Ascending aorta (tissue), 2 donors: ENCODE measurements around the gene MIA2. TPM values are rescaled to one million over a fixed set of nuclear protein-coding genes. Genes with fewer than 3 reads are reported as not detected.

Source experiments
- DNase-seq, 2 donors: peaks; one replicate each; pipeline ENCODE4 v3.0.0-alpha.2; 2019; ENCODE audit warnings: low spot score in 2 of 2
- H3K27ac ChIP-seq, 2 donors: fragments of 200-600 bp; sonication (generic); one replicate each; pipeline ENCODE4 v1.5.1; 2016 to 2017; ENCODE audit warnings: mild to moderate bottlenecking in 1 of 2
- H3K27me3 ChIP-seq: fragments of 200-600 bp; sonication (generic); one replicate; pipeline ENCODE4 v1.5.1; 2017
- H3K36me3 ChIP-seq, 2 donors: fragments of 200-600 bp; sonication (generic); one replicate each; pipeline ENCODE4 v1.5.1; 2016
- H3K4me1 ChIP-seq, 2 donors: fragments of 200-600 bp; sonication (generic); one replicate each; pipeline ENCODE4 v1.5.1; 2016 to 2017; ENCODE audit warnings: mild to moderate bottlenecking in 1 of 2
- H3K4me3 ChIP-seq, 2 donors: fragments of 200-600 bp; sonication (generic); one replicate each; pipeline ENCODE4 v1.5.1; 2016 to 2017; ENCODE audit warnings: mild to moderate bottlenecking in 1 of 2
- H3K9me3 ChIP-seq, 2 donors: fragments of 200-600 bp; sonication (generic); one replicate each; pipeline ENCODE4 v1.5.1; 2016
- intact Hi-C: fragments of 100-400 bp; cut with DNase I; formaldehyde crosslinking; loops from one replicate; pipeline ENCODE4 v1.15.1; 2023
- total RNA-seq: library from RNA; depleted of rRNA; stranded (reverse); fragments of >200 nt; gene quantifications from one replicate; pipeline ENCODE4 v1.1.0, GENCODE V29; 2016
- TF ChIP-seq, protein P1 (sequence below), 3 experiments: fragments of 200-600 bp in 2 of 3; fragments of 450-650 bp in 1 of 3; sonication (generic) in 2 of 3; IDR thresholded peaks; one replicate each; pipeline ENCODE4 v1.5.1; 2016 to 2019; ENCODE audit warnings: antibody characterized with exemption in 3 of 3, mild to moderate bottlenecking in 1 of 3, moderate library complexity in 1 of 3

Gene MIA2
- total RNA-seq, 1 donor from 2014 or later: 14.4 TPM

GRCh38 chr14:39416072-39416471 is 182.4 kb downstream of the MIA2 start:
- intact Hi-C loops: no loop called here
- no peak overlapping the region for H3K27ac ChIP-seq
- DNase-seq: no peak
- TF ChIP-seq, protein P1, sequence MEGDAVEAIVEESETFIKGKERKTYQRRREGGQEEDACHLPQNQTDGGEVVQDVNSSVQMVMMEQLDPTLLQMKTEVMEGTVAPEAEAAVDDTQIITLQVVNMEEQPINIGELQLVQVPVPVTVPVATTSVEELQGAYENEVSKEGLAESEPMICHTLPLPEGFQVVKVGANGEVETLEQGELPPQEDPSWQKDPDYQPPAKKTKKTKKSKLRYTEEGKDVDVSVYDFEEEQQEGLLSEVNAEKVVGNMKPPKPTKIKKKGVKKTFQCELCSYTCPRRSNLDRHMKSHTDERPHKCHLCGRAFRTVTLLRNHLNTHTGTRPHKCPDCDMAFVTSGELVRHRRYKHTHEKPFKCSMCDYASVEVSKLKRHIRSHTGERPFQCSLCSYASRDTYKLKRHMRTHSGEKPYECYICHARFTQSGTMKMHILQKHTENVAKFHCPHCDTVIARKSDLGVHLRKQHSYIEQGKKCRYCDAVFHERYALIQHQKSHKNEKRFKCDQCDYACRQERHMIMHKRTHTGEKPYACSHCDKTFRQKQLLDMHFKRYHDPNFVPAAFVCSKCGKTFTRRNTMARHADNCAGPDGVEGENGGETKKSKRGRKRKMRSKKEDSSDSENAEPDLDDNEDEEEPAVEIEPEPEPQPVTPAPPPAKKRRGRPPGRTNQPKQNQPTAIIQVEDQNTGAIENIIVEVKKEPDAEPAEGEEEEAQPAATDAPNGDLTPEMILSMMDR (IDR thresholded peaks at IDR 0.05): no peak
- H3K36me3 ChIP-seq: peaks cover 0 to 9% of the 10 kb centered on the region in 2 donors
- H3K27me3 ChIP-seq: no peaks in the 10 kb centered on the region
- H3K9me3 ChIP-seq: peaks cover 5 to 21% of the 10 kb centered on the region in 2 donors
- no peak overlapping the region for H3K4me3 ChIP-seq
- H3K4me1 ChIP-seq: no peaks in the 10 kb centered on the region

- intact Hi-C loops: no loop called here
- Histone ChIP-seq H3K27me3 (no peaks in the 10 kb centered on the region), H3K27ac (no peak overlapping the region)
Measured at GRCh38 chr14:39417014-39417413, 183.3 kb downstream of the MIA2 start.

DNA sequence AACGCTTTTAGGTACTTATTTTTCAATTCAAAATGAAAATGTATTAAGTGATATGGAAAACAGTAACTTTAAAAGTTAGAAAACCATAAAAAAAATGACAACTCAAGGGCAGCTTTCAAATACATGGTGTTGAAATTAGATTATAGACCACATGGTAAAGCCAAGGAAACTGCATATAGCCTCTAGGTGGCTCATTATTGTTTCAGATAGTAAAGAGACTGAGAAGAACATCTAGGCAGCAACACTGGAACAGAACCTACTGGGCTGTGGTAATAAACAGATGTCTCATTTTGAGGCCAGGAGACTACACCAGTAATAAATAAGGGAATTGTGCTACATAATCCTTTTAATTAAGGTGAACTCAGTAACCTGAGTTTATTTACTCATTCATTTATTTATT is 185.6 kb downstream of the MIA2 start:
- TF ChIP-seq, protein P1 (IDR thresholded peaks at IDR 0.05): no peak
- intact Hi-C loops: no loop called here
- no peak overlapping the region for H3K27ac ChIP-seq

More at GRCh38 chr14:39417014-39417413, 183.3 kb downstream of the MIA2 start:
- peaks cover 0 to 9% of the 10 kb centered on the region in 2 donors for H3K36me3 ChIP-seq
- peaks cover 5 to 21% of the 10 kb centered on the region in 2 donors for H3K9me3 ChIP-seq
- TF ChIP-seq, protein P1 (IDR thresholded peaks at IDR 0.05): no peak
- no peak for DNase-seq
- H3K4me1 ChIP-seq: no peaks in the 10 kb centered on the region
- H3K4me3 ChIP-seq: no peak overlapping the region

DNA sequence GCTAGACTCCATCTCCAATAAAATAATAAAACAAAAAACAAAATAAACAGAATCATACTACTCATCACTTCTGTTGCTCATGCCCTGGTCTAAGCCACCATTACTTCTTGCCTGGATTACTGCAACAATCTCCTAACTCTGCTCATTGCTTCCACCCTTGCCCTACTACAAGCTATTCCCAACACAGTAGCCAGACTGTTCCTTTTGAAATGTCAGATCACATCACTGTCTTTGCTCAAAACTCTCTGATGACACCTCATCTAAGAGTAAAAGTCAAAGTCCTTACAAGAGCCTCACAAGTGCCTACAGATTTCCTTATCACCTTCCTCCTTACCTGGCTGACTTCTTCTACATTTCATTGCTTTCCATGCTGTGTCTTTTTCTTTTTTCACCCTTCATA is 188.5 kb downstream of the MIA2 start:
- H3K36me3 ChIP-seq: peaks cover 0 to 3% of the 10 kb centered on the region in 2 donors
- no peak overlapping the region for H3K27ac ChIP-seq
- H3K27me3 ChIP-seq: no peaks in the 10 kb centered on the region
- TF ChIP-seq, protein P1 (IDR thresholded peaks at IDR 0.05): no peak
- no peak for DNase-seq
- no peak overlapping the region for H3K4me3 ChIP-seq
- intact Hi-C loops: no loop called here
- H3K9me3 ChIP-seq: no peaks in the 10 kb centered on the region
- H3K4me1 ChIP-seq: peaks cover 0 to 21% of the 10 kb centered on the region in 2 donors

More for the DNA sequence above, 185.6 kb downstream of the MIA2 start:
- H3K4me1 ChIP-seq: peaks cover 0 to 2% of the 10 kb centered on the region in 2 donors
- DNase-seq: no peak
- peaks cover 5 to 21% of the 10 kb centered on the region in 2 donors for H3K9me3 ChIP-seq
- peaks cover 0 to 9% of the 10 kb centered on the region in 2 donors for H3K36me3 ChIP-seq
- H3K27me3 ChIP-seq: no peaks in the 10 kb centered on the region
- H3K4me3 ChIP-seq: no peak overlapping the region

- H3K4me1 ChIP-seq: peaks cover 0 to 26% of the 10 kb centered on the region in 2 donors
Measured at GRCh38 chr14:39423793-39424192, 190.1 kb downstream of the MIA2 start.

More at GRCh38 chr14:39423793-39424192, 190.1 kb downstream of the MIA2 start:
- Histone ChIP-seq H3K4me3 (no peak overlapping the region), H3K27me3 (no peaks in the 10 kb centered on the region), H3K27ac (no peak overlapping the region), H3K9me3 (no peaks in the 10 kb centered on the region), H3K36me3 (no peaks in the 10 kb centered on the region)
- DNase-seq: no peak
- intact Hi-C loops: no loop called here
- TF ChIP-seq, protein P1 (IDR thresholded peaks at IDR 0.05): no peak
